Measurements from ENCODE around the gene SRRD. TPM values are rescaled to one million over a fixed set of nuclear protein-coding genes. Genes with fewer than 3 reads are reported as not detected.

SRRD gene
- total RNA-seq, 6 donors from 2014 or later, result 6.2 to 25.9 (median 11.3) TPM

DNA sequence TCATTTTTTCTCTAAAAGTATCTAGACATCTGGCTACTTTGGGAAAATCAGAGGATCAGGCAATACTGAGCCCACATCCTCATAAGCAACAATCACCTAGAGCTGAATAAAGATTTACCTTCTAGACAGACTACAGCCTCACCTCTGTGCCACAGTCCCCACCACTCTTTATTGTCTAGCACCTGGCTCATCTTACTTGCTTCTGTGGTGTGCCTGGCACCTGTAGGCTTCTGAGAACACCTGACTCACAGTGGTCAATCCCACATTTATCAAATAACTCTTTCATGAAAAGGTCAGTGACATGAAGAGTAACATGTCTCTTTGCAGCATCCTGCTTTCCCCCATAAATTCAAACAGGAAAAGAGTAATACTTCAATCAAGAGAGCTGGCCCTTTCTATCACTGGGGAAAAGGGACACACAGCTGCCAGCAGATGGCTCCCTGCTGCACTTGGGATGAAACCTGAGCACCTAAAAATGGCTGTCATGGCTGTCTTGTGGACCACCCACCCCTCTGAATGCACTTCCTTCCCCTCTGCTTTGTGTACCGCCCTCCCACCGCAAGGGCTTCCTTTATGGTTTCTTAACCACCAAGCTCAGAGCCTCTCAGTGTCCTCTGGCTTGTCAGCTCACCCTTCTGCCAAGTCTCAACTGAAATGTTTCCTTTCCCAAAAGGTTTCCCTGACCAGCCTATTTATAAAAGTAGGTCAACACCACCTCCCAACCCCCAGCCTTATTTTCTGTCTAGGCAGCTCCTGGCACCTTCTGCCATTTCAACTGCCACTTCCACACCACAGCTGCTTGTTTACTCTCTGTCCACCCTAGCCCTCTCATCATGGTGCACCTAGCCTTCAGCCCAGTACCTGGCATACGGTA, 19.2 kb downstream of the SRRD start:
- Histone ChIP-seq H3K9me3 (no peaks in the 10 kb centered on the region), H3K4me1 (peaks cover 4 to 18% (median 9%) of the 10 kb centered on the region in 4 donors), H3K27me3 (no peaks in the 10 kb centered on the region), H3K27ac (peak overlapping the region in 3 of 4 donors; percentile 16 to 61 (median 23)), H3K36me3 (peaks cover 53 to 100% (median 93%) of the 10 kb centered on the region in 4 donors), H3K4me3 (no peak overlapping the region)
- peak in 1 of 2 donors; percentile 12 for TF ChIP-seq POLR2AphosphoS5 (IDR thresholded peaks at IDR 0.05)
- TF ChIP-seq POLR2A (IDR thresholded peaks at IDR 0.05), result no peak
- TF ChIP-seq, protein P1, sequence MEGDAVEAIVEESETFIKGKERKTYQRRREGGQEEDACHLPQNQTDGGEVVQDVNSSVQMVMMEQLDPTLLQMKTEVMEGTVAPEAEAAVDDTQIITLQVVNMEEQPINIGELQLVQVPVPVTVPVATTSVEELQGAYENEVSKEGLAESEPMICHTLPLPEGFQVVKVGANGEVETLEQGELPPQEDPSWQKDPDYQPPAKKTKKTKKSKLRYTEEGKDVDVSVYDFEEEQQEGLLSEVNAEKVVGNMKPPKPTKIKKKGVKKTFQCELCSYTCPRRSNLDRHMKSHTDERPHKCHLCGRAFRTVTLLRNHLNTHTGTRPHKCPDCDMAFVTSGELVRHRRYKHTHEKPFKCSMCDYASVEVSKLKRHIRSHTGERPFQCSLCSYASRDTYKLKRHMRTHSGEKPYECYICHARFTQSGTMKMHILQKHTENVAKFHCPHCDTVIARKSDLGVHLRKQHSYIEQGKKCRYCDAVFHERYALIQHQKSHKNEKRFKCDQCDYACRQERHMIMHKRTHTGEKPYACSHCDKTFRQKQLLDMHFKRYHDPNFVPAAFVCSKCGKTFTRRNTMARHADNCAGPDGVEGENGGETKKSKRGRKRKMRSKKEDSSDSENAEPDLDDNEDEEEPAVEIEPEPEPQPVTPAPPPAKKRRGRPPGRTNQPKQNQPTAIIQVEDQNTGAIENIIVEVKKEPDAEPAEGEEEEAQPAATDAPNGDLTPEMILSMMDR (IDR thresholded peaks at IDR 0.05), result peak in 5 of 6 experiments; percentile 17 to 52 (median 33)
- TF ChIP-seq EP300 (IDR thresholded peaks at IDR 0.05), result no peak
- WGBS, 2 donors, result 21 to 33% methylated on average over 3 of the region's 3 CpGs
- DNase-seq (peak in 1 of 2 donors; percentile 50), ATAC-seq (ENCODE audit: low FRiP score in 2 of 2) (peak in 1 of 2 donors; percentile 22)

DNA sequence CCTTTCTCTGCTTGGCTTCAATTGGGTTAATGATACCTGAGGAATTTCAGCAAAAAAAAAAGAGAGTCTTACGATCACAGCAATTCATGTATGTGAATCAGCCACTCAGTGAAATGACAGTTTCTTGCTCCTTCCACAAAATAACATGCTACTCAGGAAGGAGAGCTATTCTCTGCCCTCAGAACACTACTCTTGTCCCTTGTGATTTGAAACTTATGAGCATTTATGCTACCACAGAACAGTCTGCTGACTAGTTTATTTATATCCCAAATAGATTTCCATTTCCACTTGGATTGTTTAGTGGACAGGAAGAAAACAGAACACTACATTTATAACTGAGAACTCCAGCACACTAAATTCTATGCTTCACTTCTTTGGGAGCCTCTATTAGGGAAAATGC, 20.1 kb downstream of the SRRD start:
- H3K27ac ChIP-seq, result peak overlapping the region in 2 of 4 donors; percentile 16 to 23
- DNase-seq, result no peak
- 78 to 89% methylated on average over 1 of the region's 1 CpG for WGBS, 2 donors
- H3K36me3 ChIP-seq, result peaks cover 49 to 100% (median 94%) of the 10 kb centered on the region in 4 donors
- H3K27me3 ChIP-seq, result no peaks in the 10 kb centered on the region
- H3K9me3 ChIP-seq, result no peaks in the 10 kb centered on the region
- ATAC-seq (ENCODE audit: low FRiP score in 2 of 2), result no peak
- no peak overlapping the region for H3K4me3 ChIP-seq
- H3K4me1 ChIP-seq, result peaks cover 4 to 18% (median 9%) of the 10 kb centered on the region in 4 donors
- TF ChIP-seq POLR2AphosphoS5 (IDR thresholded peaks at IDR 0.05) (no peak), POLR2A (IDR thresholded peaks at IDR 0.05) (no peak), EP300 (IDR thresholded peaks at IDR 0.05) (no peak)
- TF ChIP-seq, protein P1 (IDR thresholded peaks at IDR 0.05), result no peak

DNA sequence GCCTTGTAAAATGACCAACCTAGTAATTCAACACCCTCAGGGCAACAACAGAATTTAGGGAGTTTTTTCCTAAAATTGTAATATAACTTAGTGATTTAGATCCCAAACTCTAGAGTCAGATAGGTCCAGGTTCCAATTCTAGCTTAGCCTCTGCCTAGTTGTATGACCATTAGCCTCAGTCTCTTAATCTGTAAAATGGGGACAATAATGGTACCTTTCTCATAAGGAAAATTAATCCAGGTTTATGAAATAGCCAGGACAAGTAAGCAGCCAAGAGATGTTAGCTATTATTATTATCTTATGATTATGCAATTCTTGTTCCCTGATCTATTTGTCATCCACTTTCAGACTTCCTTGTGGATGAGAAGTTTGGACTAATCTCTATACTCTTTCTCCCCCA, 24.5 kb downstream of the SRRD start:
- Histone ChIP-seq H3K4me3 (no peak overlapping the region), H3K27me3 (no peaks in the 10 kb centered on the region), H3K27ac (no peak overlapping the region), H3K36me3 (peaks cover 36 to 74% (median 65%) of the 10 kb centered on the region in 4 donors), H3K9me3 (no peaks in the 10 kb centered on the region), H3K4me1 (peaks cover 20 to 34% (median 22%) of the 10 kb centered on the region in 4 donors)
- ATAC-seq (ENCODE audit: low FRiP score in 2 of 2) (no peak), DNase-seq (no peak)
- TF ChIP-seq EP300 (IDR thresholded peaks at IDR 0.05) (no peak), POLR2A (IDR thresholded peaks at IDR 0.05) (no peak), POLR2AphosphoS5 (IDR thresholded peaks at IDR 0.05) (no peak)
- TF ChIP-seq, protein P1 (IDR thresholded peaks at IDR 0.05), result no peak

DNA sequence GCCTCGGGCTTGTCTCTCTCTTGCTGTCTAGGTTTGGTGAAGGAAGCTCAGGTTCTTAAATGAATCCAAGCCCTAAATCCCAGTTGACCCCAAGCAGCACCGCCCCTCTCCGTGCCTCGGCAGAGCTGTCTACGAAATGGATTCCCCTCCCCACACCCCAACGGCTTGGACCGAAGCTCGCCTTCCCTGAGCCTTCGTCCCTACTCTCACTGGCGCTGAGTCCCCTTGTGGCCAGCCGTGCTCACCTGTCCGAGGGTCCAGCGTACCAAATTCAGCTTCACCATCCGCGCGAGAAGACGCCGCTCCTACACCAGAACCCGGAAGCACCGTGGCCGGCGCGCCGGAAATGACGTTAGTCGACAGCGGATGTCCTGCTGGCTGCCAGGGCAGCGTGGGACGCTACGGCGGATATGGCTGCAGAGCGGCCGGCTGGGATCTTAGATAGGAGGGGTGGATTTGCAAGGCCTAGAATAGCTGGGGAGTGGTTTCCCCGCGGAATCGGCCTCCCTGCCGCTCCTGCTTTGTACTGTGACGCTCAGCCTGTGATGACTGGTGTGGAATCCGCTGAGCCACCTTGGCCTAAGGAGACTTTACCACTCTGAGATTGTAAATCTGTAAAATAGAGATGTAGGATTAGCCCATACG, 28.6 kb downstream of the SRRD start, which contains the start of gene TFIP11:
TSS of gene TFIP11 (minus strand) at position 325 of the 645 bp plus-strand sequence. CDS start 2,201 bp downstream, outside the sequence.
- H3K27me3 ChIP-seq, result no peaks in the 10 kb centered on the region
- peaks cover 8 to 32% (median 27%) of the 10 kb centered on the region in 4 donors for H3K36me3 ChIP-seq
- peak within 1 kb of the TSS; percentile 74 to 95 (median 84) for H3K4me3 ChIP-seq
- TF ChIP-seq POLR2AphosphoS5 (IDR thresholded peaks at IDR 0.05) (peak; percentile 97 to 98), EP300 (IDR thresholded peaks at IDR 0.05) (peak in 1 of 4 donors; percentile 86), POLR2A (IDR thresholded peaks at IDR 0.05) (peak in 3 of 4 donors; percentile 34 to 81 (median 39))
- TF ChIP-seq, protein P1 (IDR thresholded peaks at IDR 0.05), result peak in 4 of 6 experiments; percentile 14 to 34 (median 30)
- peak within 1 kb of the TSS; percentile 75 to 87 (median 85) for H3K27ac ChIP-seq
- H3K9me3 ChIP-seq, result no peaks in the 10 kb centered on the region
- ATAC-seq (ENCODE audit: low FRiP score in 2 of 2), result peak; percentile 95 to 99
- peaks cover 18 to 32% (median 19%) of the 10 kb centered on the region in 4 donors for H3K4me1 ChIP-seq
- peak; percentile 96 to 99 for DNase-seq
- 0% methylated on average over 25 to 39 of the region's 40 CpGs for WGBS, 2 donors

All from upper lobe of left lung (tissue), 6 donors.